HG03135 (cell line): ENCODE results near the gene ANKHD1.
"Not testable (repeated sequence)": the region's sequence is repeated elsewhere in the genome, so short reads cannot be mapped to it uniquely, and the experiment has no call there.

Experiments
- ATAC-seq: cut with Tn5 transposase; IDR thresholded peaks from one replicate; pipeline ENCODE4 v1.9.1; 2021; ENCODE audit warnings: mild to moderate bottlenecking, moderate library complexity; ENCODE audit not compliant: unreplicated experiment

Gene ANKHD1

GRCh38 chr5:140418862-140419520 is 17.4 kb downstream of the ANKHD1 start:
- no peak for ATAC-seq

DNA sequence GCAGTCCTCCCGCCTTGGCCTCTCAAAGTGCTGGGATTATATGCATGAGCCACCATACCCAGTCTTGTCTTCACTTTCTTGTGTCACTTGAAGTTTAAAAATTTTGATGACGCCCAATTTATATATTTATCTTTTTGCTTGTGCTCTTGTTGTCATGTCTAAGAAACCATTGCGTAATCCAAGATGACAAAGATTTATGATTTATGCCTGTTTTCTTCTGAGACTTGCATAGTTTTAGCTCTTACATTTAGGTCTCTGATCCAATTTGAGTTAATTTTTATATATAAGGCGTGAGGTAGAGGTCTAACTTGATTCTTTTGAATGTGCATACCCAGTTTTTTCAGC is 18.6 kb downstream of the ANKHD1 start:
- no peak for ATAC-seq

DNA sequence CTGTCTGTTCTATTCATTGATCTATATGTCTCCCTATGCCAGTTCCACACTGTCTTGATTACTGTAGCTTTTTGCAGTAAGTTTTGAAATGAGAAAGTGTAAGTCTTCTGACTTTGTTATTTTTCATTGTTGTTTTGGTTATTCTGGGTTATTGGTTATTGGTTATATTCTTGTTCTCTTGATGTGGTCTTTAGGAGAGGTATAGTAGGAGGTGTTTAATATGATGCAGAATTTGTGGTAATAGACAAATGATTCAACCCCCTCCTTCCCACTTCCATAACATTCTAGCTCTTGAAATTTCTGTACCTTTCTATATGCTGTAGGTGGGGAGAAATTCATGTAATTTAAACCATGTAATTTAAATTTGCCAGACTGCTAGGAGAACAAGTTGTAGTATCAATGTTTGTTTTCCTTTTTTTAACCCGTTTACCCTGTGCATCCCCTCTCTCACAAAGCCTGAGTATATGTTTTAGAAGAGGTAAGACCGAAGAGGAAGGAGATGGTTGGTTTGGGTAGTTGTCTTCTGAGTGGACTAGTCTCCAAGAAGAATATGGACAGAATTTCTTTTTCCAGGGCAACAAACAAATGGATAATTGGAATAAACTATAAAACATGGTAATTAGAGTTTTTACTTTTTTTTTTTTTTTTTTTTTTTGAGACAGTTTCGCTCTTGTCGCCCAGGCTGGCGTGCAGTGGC is 19.2 kb downstream of the ANKHD1 start:
- ATAC-seq = no peak

DNA sequence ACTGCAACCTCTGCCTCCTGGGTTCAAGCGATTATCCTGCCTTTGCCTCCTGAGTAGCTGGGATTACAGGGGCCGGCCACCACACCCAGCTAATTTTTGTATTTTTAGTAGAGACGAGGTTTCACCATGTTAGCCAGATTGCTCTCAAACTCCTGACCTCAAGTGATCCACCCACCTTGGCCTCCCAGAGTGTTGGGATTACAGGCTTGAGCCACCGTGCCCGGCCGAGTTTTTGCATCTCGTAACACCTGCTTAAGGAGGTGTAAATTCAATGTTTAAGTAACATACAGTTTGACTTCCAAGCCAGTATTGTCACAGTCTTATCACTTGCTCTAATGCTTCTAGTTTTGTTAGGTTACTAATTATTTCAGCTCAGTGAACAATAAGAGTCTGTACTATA is 19.7 kb downstream of the ANKHD1 start:
- not testable (repeated sequence) for ATAC-seq

DNA sequence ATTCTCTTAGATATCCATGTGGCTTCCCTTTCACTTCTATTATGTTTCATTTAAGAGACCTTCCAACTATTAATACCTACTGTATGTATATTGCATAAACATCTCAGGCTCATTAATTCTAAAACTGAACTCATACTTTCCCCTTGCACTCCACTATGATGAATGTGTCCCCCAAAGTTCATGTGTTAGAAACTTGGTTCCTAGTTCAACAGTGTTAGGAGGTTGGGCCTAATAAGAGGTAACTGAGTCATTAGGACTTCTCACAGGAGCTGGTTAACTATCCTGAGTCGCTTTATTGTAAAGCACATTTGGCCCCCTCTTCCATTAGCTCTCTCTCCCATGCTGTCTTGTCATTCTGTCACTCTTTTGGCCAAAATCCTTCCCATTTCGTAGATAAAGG is 22.0 kb downstream of the ANKHD1 start:
- ATAC-seq = no peak

GRCh38 chr5:140424135-140424534 is 22.5 kb downstream of the ANKHD1 start:
- ATAC-seq = no peak

- not testable (repeated sequence) for ATAC-seq
These were observed 26.1 kb downstream of the ANKHD1 start for GRCh38 chr5:140427726-140428125.

DNA sequence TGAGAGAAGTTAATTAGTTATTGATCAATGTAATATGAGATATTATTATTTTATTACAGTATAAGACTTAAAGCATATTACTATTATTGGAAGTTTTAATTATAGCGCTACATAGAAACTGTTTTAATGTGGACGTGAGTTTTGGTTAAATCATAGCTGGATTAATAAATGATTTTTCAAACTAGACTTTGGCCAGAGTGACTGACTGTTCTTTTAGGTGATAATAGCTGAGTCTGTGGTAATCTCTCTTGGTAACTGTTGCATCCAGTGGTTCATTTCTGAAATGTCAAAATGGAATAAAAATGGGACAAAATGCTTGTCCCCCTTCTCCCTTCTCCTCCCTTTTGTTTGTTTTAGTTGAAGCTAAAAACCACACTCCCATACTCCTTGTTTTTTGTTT is 28.1 kb downstream of the ANKHD1 start:
- ATAC-seq = no peak

DNA sequence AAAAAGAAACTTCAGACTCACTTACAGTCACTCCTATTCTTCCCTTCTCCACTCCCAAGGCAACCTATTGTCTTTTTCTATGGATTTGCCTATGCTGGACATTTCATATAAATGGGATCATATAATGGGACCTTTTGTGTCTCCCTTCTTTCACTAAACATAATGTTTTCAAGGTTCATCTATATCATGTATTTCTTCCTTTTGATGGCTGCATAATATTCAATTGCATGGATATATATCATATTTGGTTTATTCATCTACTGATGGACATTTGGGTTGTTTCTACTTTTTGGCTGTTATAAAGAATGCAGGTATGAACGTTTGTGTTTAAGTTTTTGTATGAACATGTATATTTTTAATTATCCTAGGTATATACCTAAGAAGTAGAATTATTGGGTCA is 30.6 kb downstream of the ANKHD1 start:
- ATAC-seq = no peak

DNA sequence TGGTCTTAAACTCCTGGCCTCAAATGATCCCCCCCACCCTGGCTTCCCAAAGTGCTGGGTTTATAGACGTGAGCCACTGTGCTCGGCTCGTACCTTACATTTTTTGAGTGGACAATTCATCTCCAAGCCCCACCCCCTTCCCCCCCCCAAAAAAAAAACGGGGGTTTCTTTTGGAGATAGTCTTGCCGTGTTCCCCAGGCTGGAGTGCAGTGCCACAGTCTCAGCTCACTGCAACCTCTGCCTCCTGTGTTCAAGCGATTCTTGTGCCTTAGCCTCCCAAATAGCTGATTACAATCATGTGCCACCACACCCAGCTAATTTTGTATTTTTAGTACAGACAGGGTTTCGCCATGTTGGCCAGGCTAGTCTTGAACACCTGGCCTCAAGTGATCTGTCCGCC is 31.3 kb downstream of the ANKHD1 start:
- no peak for ATAC-seq

- not testable (repeated sequence) for ATAC-seq
These were observed 55.7 kb downstream of the ANKHD1 start for GRCh38 chr5:140457368-140457767.

- no peak for ATAC-seq
These were observed 65.5 kb downstream of the ANKHD1 start for GRCh38 chr5:140466981-140467742.

GRCh38 chr5:140468188-140468587 is 66.6 kb downstream of the ANKHD1 start:
- ATAC-seq = no peak

DNA sequence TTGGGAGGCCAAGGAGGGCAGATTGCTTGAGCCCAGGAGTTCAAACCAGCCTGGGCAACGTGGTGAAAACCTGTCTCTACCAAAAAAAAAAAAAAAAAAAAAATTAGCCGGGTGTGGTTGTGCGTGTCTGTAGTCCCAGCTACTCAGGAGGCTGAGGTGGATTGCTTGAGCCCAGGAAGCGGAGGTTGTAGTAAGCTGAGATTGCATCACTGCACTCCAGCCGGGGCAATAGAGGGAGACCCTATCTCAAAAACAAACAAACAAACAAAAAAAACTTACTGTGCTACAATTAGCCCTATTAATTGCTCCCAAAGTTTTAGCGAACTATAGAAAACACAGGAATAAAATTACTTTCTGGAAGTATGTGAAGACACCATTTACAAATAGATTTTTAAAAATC is 67.6 kb downstream of the ANKHD1 start:
- ATAC-seq = no peak

DNA sequence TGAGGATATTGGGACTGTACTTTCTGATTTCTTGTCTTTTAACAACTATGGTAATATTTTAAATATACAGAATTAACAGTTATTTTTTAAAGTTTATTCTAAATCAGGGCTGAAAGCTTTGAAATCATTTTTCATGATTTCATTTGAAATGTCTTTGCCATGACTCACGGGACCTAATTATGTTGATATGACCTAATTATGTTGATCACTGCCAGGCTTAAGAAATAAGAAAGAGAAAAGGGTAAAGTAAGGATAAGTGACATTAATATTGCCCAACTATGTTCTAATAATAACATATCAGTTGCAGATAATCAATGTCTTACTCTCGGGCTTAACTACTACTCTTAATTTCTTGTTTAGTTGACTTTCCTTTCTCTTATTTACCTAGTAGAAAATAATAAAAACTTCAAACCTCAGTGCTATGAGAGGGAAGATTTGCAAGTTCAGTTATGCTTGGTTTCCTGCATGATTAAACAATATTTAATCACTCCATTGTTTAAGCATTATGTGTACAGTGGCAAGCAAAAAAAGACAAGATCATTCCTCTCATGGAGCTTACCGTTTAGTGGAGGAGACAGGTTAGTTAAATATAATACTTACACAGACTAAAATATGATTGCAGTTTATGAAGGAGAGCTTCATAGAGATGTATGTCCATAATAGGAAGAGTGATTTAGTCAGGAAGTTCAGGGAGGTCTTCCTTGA is 78.8 kb downstream of the ANKHD1 start:
- ATAC-seq = no peak

GRCh38 chr5:140481758-140482157 is 80.1 kb downstream of the ANKHD1 start:
- ATAC-seq = no peak

- ATAC-seq = no peak
These were observed 81.4 kb downstream of the ANKHD1 start for GRCh38 chr5:140483055-140483454.

DNA sequence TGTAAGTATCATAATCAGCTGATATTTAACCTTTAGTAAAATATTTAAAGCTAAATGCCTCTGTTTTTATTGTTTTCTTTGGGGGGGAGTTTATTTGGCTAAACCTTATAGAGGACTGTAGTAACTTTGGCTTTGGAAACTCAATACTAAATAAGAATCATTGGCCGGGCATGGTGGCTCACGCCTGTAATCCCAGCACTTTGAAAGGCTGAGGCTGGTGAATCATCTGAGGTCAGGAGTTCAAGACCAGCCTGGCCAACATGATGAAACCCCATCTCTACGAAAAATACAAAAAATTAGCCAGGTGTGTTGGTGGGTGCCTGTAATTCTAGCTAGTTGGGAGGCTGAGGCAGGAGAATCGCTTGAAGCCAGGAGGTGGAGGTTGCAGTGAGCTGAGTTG is 86.5 kb downstream of the ANKHD1 start:
- ATAC-seq = not testable (repeated sequence)

- ATAC-seq = no peak
These were observed 87.3 kb downstream of the ANKHD1 start for GRCh38 chr5:140488914-140489313.

GRCh38 chr5:140497897-140498296 is 96.3 kb downstream of the ANKHD1 start:
- ATAC-seq = no peak

DNA sequence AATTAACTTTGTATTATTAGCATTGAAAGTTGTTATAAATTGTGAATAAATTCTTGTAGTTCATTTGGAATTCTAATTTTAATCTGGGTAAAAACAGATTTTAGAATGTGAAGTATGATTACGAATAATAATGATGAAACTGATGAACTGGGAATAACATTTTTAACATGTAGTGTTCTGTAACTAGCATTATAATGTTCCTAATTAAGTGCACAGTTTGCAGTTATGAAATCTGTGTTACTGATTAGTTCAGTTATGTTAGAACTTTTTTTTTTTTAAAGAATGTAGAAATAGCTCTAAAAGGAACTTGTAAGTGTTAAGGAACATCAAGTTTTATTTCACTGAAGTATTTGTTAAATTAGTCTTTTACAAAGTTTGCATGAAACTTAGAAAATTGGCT is 97.0 kb downstream of the ANKHD1 start:
- ATAC-seq = no peak
